Left lobe of liver (tissue), 2 donors: ENCODE data around the gene ABL1. TPM values are rescaled to one million over a fixed set of nuclear protein-coding genes. Genes with fewer than 3 reads are reported as not detected.
"Not testable (repeated sequence)": the region's sequence is repeated elsewhere in the genome, so short reads cannot be mapped to it uniquely, and the experiment has no call there.

Source experiments
- ATAC-seq: fragments of 200-7000 bp; cut with Tn5 transposase; one replicate; pipeline ENCODE4 v1.9.1; 2020; ENCODE audit warnings: mild to moderate bottlenecking, moderate library complexity
- DNase-seq: peaks from one replicate; pipeline ENCODE4 v3.0.0-alpha.2; 2020; ENCODE audit warnings: low spot score
- total RNA-seq: library from RNA; stranded (reverse); gene quantifications from one replicate; pipeline ENCODE4 v1.2.1, GENCODE V29; 2021
- donor health status: DM: no; HTN: no; CAD: no; lungs with moderate emphysema.
- donor health status: DM: no; HTN: yes; CAD: no.

ABL1 gene
- total RNA-seq = 27.1 TPM

GRCh38 chr9:130834371-130835336, at the start of gene ABL1:
Gene ABL1, plus strand, starts transcription at chr9:130835254. Its CDS starts 193 bp downstream, at chr9:130835447.
- ATAC-seq (peak; percentile 90), DNase-seq (peak; percentile 92)

- ATAC-seq = peak; percentile 14
- DNase-seq = no peak
Measured at GRCh38 chr9:130785940-130786508, 49.0 kb upstream of the ABL1 start.

GRCh38 chr9:130786526-130786925, 48.5 kb upstream of the ABL1 start:
- peak; percentile 62 for ATAC-seq

GRCh38 chr9:130789747-130790672, 45.0 kb upstream of the ABL1 start:
- ATAC-seq (no peak), DNase-seq (no peak)

More at GRCh38 chr9:130786526-130786925, 48.5 kb upstream of the ABL1 start:
- DNase-seq = no peak

GRCh38 chr9:130791303-130791894, 43.7 kb upstream of the ABL1 start:
- peak; percentile 80 for ATAC-seq
- DNase-seq = peak; percentile 58

GRCh38 chr9:130793589-130793988, 41.5 kb upstream of the ABL1 start:
- no peak for ATAC-seq
- DNase-seq = no peak

- not testable (repeated sequence) for DNase-seq, ATAC-seq
Measured at GRCh38 chr9:130794021-130794420, 41.0 kb upstream of the ABL1 start.

- DNase-seq, ATAC-seq: not testable (repeated sequence)
Measured at GRCh38 chr9:130794423-130794822, 40.6 kb upstream of the ABL1 start.

GRCh38 chr9:130794923-130795495, 40.0 kb upstream of the ABL1 start:
- no peak for DNase-seq
- no peak for ATAC-seq

- DNase-seq, ATAC-seq: not testable (repeated sequence)
Measured at GRCh38 chr9:130803116-130803515, 31.9 kb upstream of the ABL1 start.

- DNase-seq = no peak
- no peak for ATAC-seq
Measured at GRCh38 chr9:130805510-130806326, 29.3 kb upstream of the ABL1 start.

GRCh38 chr9:130806327-130806716, 28.7 kb upstream of the ABL1 start:
- no peak for ATAC-seq
- no peak for DNase-seq

- DNase-seq (no peak), ATAC-seq (no peak)
Measured at GRCh38 chr9:130810609-130811136, 24.4 kb upstream of the ABL1 start.

GRCh38 chr9:130815242-130815808, 19.7 kb upstream of the ABL1 start:
- DNase-seq (no peak), ATAC-seq (no peak)

GRCh38 chr9:130817914-130818313, 17.1 kb upstream of the ABL1 start:
- no peak for ATAC-seq
- no peak for DNase-seq

- ATAC-seq = no peak
- no peak for DNase-seq
Measured at GRCh38 chr9:130820135-130820738, 14.8 kb upstream of the ABL1 start.

GRCh38 chr9:130823435-130823834, 11.6 kb upstream of the ABL1 start:
- DNase-seq = no peak
- ATAC-seq = no peak

GRCh38 chr9:130824079-130824478, 11.0 kb upstream of the ABL1 start:
- DNase-seq = no peak

More at GRCh38 chr9:130824079-130824478, 11.0 kb upstream of the ABL1 start:
- ATAC-seq = no peak
